Inferior parietal cortex (tissue), 1 donor: ENCODE data around the gene ZNF185.
A peak's percentile ranks its signal among the peaks of the same experiment; 100 is the strongest.
"Not testable (repeated sequence)": the region's sequence is repeated elsewhere in the genome, so short reads cannot be mapped to it uniquely, and the experiment has no call there.

Experiments used
- DNase-seq: peaks from one replicate; pipeline ENCODE4 v3.0.0-alpha.2; 2016; ENCODE audit errors: extremely low spot score

The ZNF185 gene

DNA sequence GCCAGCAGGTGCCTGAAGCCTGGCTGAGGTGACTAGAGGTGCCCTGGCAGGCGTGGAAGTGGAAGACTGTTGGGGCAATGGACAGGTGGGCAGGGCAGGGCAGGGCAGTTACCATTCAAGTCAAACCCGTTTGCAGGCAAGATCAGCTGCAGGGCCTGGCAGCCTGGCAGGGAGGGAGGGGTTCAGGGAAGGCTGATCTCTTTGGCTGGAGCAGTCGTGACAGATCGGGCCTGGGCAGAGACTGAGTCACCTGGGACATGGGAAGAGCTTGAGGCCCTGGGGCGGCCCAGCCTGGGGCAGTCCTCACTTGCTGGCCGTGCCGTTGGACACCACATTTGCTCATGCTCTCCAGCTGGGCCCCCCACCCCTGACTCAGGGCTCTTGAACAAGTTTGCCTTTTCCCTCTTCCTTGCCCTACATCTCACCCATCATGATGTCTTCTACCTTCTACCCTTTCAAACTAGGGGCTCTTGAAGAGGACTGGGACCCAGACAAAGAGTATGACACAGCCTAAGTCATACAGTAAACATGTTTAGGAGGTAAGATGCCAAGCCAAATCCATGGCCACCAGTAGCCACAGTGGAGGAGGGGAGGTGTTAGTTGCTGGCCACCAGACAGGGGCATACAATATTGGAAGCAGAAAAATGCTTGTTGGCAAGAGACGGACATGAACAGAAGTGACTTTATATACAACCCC, 2.0 kb upstream of the ZNF185 start:
- no peak for DNase-seq

GRCh38 chrX:152896450-152896849, 1.4 kb upstream of the ZNF185 start:
- no peak for DNase-seq

GRCh38 chrX:152898442-152898841, 575 bp downstream of the ZNF185 start:
- no peak for DNase-seq

DNA sequence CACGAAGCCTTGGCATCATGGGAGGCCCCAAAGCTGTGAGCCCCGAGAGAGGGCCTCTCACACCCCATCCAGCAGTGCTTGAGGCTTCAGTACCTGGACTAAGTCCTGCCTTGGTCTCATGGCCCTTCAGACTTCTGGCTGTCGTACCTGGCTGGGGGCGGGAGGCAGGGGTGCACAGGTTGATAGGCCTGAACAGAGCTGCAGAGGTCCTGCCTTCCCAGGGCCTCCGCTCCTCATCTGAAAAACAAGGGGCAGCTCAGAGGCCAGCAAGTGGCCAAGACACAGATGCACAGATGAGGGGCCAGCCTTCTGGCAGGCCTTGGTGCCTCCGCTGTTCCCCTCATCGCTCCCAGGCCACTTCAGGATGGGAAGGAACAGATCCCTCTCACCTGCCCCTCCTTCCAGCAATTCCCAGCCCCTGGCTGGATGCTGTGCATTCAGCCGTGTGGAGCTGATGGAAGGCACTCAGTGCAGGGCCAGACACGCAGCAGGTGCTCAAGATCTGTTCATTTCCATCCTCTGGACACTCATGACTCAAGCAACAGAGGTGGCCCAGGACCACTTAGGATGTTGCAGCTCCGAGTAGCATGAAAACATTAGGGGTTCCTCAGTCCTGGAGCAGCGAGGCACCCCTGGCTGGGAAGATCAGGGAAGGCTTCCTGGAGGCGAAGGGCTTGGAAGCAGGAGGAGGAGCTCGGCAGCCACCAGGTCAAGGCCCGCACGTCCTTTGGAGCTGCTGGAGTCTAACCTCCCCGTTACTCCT, 1.4 kb downstream of the ZNF185 start:
- no peak for DNase-seq

- DNase-seq: no peak
Measured at GRCh38 chrX:152899874-152900719, 2.2 kb downstream of the ZNF185 start.

- DNase-seq: no peak
Measured at GRCh38 chrX:152900937-152901445, 3.1 kb downstream of the ZNF185 start.

DNA sequence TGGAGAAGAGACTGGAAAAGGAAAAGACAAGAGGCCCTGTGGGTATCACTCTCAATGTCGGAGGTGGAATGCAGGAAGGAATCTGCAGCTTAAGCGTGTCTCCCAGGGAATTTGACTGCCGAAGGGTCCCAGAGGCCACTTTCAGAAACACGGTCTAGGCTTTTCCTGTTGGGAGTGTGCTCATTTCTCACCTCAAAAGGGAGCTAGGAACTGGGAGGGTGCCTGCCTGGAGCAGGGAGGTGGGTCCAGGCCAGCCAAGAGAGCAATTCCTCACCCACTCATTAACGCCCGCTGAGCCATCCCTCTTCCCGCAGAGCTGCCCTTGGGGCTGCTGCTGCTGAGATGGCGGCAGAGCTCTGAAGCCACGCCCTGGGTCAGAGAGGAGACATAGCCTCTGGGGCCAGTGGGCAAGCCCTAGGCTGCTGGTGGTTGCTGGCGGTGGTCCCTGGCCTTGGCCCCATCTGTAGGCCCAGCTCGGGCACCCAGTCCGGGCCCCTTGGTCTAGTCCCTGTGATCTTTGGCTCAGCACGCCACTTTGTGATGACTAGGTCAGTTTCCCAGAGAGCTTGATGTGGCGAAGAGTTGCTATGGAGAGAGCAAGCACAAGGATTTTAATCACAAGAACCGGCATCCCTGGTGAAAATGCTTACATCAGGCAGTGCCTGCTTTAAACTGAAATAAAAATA, 4.1 kb downstream of the ZNF185 start:
- no peak for DNase-seq

GRCh38 chrX:152902502-152902820, 4.6 kb downstream of the ZNF185 start:
- DNase-seq: no peak

DNA sequence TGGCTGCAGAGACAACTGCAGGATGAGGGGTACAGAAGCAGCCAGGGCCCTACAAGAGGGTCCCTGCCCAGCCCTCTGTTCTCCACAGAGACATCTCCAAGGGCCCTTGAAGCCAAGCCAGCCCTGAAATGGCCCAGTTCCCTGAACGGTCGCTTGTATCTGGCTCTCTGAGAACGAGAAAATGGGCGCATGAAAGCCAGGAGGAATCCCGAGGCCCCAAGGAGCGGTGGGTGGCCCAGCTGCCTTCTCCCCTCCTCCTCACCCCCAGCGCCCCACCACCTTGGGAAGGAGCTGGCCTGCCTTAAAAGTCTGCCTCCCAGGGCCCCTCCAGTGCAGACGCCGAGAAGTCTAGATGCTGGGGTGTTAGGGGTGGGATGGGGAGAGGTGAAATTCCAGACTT, 5.7 kb downstream of the ZNF185 start:
- no peak for DNase-seq

DNA sequence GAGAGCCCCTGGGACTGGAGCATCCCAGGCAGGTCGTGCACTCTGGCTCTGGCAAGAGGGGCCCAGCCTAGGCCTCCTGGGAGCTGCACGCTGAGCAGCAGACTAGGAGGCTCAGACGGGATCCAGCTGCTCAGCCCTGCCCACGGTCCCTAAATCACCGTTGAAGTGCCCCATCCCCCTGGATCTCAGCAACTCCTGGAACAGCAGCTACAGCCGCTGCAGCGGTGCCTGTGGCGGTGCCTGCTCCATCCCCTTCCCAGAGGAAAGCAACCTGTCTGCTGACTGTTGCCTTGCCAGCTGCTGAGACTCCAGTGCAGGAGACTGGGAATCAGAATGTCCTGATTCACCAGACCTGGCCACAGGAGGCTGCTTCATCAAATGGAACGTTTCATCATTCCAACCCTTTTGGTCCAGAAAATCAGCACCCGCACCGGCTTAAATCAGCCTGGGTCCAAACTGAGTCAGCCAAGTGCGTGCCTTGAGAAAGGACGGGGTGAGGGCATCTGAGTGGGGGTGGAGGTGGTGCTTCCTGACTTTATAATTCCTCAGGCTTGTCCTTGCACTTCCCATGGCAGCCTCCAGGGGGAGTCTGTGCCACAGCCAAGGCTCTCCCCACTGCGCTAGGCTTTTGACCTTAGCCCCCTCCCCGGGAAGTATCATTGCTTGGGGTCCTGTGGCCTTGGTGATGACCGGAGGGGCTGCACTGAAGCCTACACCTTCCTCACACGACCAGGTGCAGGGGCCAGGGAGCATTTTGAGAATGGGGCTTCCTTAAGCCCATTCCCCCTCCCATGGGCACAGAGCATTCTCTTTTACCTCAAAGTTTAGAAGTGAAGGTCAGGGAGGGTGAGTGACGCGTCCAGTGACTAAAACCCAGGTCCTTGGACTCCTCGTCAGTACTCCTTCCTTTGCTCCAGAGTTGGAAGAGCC, 6.5 kb downstream of the ZNF185 start:
- DNase-seq: peak; percentile 17

DNA sequence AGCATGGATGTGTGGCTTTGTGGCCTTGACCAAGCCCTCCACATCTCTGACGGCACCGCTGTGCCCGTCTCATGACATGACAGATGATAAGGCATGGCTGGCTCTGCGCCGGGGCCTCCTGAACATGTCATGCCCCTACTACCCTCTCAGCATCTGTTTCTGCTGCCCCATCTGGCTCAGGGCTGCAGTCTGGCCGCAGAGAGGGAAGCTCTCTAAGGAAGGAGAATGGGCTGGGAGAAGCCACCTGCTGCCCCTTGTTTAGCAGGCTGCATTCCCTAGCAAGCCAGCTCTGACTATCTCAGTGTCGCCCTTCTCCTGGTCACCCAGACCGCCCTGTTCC, 7.2 kb downstream of the ZNF185 start:
- DNase-seq: no peak

DNA sequence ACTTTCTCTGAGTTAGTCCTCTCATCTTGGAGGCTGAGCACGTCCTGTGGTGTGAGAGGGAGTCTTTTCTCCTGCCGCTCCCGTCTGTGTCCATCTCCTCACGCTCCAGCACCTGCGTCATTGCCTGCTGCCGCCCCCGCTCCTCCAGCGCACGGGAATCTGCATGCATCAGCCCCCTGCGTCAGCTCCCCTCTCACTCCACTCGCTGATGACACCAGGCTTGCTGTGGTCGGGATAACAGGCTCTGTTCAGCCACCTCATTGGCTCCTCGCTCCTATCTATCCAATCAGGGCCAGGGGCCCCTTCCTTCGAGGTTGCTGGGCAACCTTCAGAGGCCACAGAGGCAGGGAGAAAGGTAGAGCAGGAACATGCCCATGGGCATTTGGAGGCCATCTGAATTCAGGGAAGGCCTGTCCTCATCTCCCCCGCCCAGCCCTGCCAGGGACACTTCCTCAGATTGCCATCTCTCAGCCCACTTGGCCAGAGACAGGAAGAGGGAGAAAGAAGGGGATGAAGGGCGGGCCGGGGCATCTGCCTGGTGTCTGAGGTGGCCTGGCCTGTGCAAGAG, 9.3 kb downstream of the ZNF185 start:
- DNase-seq: no peak

DNA sequence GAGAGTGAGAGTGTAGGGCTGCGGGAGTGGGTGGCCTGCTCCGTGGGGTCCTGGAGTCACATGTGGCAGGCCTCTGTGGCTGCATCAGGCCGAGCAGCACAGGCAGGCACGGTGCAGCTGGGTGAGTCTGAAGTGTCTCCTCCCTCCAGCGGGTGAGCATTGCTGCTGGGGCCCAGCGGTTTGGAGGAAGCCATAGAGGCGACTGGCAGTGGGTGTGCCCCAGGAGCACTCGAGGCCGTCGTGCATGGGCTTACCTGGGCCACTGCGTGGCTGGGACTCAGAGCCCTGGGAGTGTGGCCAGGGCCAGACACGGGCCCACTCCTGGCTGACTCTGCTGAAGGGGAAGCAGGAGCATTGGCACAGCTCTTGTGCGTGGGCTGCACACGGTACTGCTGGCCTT, 10.6 kb downstream of the ZNF185 start:
- DNase-seq: no peak

GRCh38 chrX:152910018-152910417, 12.2 kb downstream of the ZNF185 start:
- DNase-seq: not testable (repeated sequence)

DNA sequence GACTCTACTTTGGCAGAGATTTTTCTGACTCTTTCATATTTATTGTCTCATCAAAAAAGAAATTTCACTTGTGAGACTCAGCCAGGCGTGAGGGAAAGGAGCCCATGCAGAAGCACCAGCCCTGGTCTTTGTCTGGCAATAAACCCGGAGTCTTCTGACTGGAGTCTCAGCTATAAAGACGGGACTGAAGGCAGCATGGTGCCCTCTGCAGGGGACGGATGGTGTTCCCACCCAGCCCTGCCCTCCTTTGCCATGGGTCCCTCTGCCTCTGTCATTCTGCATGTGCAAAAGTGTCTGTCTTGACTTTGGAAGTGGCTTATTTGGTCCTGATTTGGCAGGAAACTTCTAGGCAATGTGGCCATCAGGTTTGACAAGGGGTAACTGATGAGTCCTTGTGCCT, 14.2 kb downstream of the ZNF185 start:
- DNase-seq: no peak

DNA sequence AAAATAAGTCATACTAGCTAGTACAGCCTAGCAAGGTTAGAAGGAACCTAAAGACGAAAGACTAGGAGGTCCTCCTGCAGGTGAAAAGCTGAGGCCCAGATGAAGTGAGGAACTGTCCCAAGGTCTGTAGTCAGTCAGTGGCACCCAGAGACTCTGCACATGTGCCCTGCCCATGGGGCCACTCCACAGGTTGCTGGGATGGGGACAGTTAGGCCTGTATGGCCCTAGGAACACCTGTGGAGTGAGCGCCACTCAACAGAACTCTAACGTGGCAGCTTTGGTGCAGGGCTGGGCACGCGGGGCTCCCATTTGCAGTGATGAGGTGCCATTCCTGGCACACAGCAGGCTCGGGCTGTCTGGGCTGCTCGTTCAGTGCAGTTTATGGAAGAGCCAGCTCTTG, 14.8 kb downstream of the ZNF185 start:
- no peak for DNase-seq

DNA sequence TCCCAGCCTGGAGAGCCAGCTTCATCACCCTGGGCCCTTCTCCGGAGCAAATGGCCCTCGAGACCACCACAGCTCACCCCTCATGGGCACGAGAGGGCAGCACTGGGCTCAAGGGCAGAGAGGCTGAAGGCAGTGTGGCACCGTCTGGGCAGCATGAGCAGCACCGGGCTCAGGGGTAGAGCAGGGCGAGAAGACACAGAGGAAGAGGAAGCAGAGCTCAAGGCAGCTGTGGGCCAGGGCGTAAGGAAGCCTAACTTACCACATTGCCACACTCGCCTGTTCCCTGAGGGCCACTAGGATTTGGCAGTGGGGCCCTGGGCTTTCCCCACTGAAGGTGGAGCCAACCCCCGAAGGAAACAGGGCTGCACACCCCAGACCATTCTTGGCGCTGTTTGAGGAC, 15.5 kb downstream of the ZNF185 start:
- no peak for DNase-seq

DNA sequence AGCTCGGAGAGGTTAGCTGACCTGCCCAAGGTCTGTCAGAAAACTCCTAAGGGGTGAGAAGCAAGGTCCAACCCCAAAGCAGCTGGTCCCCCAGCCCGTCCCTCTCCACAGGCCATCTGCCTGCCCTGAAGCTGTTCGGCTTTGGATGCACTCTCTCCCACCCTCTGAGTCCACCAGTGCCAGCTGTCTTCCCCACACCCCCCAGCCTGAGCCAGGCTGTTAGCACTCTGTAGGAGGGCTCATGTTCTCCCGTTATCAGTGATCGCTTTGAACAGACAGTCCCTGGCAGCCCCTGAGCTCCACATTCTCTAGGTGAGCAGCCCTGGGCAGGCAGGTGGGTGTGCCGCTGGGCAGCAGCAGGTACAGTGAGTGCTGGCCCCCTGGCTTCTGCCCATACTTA, 16.0 kb downstream of the ZNF185 start:
- DNase-seq: no peak

DNA sequence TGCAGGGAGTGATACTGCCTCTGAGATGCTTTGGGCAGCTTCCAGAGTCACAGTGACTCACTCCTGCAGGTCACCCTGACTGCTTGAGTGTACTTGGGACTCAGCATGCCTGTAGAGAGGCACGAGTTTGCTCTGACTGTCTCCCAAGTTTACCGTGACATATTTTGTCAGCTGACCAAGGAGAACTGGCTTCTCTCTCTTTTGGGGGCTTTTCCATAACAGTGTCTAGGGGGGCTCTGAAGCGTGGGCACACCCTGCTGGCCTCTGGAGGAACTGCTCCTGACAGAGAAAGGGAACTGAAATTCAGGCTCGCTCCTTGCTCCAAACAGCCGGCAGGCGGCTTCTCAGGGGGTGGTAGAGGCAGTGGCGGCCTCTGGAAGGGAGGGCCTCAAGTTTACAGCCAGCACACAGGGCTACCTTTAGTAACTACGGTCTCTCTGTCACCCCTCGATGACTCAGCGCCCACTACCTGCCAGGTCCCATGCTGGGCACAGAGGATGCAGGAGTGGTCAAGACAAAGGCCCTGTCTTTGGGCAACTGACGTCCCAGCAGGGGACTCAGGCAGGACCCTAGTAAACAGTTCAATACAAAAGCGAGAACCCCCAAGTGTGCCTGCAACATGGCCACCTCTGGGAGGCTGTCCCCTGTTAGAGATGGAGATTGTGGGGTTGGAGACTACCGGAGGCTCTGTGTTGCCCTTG, 17.8 kb downstream of the ZNF185 start:
- no peak for DNase-seq
